ENCODE measurements around the gene FOXR2.

Gene FOXR2, protein sequence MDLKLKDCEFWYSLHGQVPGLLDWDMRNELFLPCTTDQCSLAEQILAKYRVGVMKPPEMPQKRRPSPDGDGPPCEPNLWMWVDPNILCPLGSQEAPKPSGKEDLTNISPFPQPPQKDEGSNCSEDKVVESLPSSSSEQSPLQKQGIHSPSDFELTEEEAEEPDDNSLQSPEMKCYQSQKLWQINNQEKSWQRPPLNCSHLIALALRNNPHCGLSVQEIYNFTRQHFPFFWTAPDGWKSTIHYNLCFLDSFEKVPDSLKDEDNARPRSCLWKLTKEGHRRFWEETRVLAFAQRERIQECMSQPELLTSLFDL

DNA sequence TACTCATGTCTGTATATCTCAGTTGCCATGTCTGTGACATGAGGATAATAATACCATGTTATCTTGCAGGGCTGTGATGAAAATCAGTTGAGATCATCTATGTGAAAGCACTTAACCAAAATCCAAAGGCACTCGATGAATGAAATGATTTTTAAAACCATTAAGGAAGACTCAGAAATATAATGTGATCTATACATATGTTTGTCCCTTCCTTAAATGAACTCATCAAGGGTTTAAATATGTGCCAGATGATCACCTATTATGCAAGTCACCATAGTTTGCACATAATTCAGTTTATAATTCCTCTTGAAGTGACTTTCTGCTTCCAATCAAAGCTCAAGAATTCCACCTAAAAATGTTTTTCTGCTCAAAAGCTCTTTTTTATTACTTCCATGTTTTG, at the start of gene FOXR2:
Gene FOXR2, plus strand, starts transcription at position 301 of the 400 bp plus-strand sequence. CDS start 312 bp downstream, outside the sequence.
- no peak for DNase-seq

DNA sequence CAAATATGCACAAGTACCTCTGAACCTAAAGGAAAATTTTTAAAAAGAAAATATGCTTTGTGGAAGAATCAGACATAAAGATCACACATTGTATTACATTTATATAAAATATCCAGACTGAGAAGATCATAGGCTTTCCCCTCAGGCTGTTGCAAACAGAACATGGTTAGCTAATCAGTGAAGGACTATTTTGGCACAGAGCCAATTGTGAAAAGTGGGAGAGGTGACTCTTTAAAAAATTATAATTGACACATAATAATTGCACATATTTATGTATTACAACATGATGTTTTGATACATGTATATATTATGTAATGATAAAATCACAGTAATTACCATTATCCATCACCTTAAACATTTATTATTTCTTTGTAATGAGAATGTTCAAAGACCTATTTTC, 44.1 kb upstream of the FOXR2 start:
- DNase-seq: no peak

DNA sequence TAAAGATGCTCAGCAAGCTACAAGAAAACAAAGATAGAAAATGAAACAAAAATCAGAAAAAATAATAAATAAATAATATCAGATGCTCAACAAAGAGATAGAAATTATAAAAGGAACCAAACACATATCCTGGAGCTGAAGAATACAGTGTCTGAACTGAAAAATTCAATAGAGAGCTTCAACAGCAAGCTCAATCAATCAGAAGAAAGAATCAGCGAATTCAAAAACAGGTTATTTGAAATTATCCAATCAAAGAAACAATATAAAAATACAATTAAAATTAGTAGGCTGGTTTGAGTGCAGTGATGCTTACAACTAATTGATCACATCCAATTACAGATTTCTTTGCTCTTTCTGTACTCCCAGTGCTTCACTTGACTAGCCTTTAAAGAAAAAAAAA, 40.8 kb upstream of the FOXR2 start:
- DNase-seq: no peak

DNA sequence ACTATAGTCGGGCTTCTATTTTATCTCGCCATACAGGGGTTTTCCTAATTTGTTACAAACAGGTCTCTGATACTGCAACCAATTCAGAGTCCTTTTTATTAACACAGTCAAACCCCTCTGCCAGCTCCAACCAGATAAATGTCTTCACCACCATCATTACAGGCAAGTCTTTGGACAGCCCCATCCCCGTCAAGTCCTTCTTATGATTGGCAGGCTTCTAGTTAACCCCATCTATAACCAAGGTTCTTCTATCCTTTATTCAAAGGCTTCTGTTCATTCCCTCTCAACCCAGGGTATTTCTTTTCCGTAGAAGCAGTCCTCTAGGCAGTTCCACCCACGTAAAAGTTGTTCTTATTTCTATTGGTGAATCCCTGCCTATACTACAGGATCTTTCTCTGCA, 29.9 kb upstream of the FOXR2 start:
- no peak for DNase-seq

DNA sequence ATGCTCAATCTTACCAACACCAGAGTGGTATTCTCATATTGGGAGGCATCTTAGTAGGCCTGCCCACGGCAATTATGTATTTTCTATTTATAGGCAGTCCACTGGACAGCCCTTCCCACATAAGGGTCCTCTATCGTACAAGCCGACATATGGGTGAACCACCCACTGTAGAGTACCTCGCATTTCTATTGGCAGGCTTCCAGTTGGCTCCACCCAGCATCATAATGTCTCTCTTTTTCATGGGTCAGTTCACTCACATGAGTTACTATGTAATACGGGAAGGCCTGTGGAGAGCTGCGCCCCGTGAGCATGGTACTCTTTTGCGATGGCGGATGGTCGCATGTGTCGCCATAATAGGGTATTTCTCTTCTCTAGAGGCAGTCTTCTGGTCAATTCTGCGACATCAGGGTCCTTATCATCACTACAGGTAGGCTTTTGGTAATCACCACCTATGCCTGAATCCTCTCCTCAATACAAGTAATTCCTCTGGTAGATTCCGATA, 29.4 kb upstream of the FOXR2 start:
- DNase-seq: no peak

DNA sequence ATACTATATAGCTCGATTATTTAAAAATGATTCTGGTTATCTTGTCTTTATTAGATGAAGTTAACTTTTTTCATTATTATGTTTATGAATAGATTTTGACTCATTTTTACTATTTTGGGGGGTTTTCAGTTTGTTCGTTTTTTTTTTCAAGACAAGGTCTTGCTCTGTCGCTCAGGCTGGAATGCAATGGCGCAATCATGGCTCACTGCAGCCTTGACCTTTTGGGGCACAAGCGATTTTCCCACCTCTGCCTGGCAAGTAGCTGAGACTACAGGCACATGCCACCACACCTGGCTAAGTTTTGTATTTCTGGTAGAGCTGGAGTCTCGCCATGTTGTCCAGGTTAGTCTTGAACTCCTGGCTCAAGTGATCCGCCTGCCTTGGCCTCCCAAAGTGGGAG, 24.9 kb upstream of the FOXR2 start:
- no peak for DNase-seq

DNA sequence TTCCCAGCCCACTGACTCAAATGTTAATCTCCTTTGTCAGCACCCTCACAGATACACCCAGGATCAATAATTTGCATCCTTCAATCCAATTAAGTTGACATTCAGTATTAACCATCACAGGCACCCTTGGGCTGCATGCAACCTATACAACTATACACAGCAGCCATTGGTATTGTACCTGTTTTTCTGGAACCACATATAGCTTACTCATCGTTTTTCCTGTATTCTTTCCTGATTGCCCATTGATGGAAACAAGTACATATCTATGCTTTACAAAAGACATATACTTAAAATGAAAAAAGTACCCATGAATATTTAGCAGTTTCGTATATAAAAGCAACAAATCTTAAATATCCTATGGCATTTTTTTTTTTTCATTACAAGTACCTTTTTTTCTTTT, 3.7 kb upstream of the FOXR2 start:
- DNase-seq: no peak

DNA sequence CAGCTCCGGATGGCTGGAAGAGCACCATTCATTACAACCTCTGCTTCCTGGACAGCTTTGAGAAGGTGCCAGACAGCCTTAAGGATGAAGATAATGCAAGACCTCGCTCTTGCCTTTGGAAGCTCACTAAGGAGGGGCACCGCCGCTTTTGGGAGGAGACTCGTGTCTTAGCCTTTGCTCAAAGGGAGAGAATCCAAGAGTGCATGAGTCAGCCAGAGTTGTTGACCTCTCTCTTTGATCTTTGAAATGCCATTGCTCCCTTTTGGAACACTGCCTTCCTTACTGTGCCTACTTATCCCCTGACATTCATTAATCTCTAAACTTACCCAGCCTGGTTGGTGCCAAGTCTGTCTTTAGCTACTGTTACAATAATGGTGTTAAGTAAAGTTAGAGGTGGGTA, 1.2 kb downstream of the FOXR2 start:
- DNase-seq: no peak

DNA sequence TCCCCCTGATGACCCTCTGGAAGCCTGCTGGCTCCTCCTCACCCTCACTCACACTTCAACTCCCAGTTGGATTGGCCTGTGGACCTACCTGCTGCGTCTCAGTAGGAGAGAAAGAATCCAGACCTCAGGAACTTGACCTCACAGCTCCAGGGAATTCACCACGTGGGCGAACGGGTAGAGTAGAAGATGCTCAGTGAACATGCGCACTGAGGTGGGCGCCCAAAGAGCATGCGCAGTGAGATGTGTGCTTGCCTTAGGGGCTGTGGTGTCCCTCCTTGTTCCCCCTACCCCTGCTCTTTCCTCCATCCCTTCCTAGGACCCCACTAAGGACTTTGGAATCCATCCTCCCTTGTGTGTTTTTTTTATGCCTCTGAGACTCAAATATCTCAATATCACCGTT, 12.9 kb downstream of the FOXR2 start:
- DNase-seq: no peak

DNA sequence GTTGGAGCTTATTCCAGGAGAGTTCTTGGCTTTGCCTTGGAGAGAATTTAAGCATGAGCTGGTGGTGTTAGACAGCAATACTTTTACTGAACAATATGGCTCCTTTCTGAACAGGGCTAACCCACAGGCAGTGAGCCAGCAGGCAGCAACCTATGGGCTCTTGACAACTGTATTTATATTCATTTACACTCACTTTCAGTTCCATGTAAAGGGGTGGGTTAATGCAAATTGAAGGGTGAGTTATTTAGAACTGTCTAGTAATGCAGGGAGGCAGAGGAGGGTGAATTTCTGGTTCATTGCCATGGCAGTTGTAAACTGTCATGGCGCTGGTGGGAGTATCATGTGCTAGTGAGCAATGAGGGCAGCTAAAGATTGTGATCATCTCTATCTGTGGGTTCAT, 15.7 kb downstream of the FOXR2 start:
- no peak for DNase-seq

DNA sequence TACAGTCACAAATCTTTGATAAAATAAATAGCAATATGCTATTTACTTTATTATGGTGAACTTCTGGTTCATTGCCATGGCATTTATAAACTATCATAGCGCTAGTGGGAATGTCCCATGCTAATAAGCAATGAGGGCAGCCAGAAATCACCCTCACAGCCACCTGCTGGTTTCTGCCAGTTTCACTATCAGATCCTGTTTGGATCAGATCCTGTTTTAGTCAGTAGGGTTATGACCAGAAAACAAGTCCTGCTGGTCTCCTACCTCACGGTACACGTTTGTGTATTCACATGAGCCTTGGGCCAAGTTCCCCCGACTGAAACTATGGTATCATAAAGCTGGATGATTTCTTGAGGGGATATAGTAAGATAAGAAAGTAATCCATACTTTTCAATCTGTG, 17.7 kb downstream of the FOXR2 start:
- no peak for DNase-seq

DNA sequence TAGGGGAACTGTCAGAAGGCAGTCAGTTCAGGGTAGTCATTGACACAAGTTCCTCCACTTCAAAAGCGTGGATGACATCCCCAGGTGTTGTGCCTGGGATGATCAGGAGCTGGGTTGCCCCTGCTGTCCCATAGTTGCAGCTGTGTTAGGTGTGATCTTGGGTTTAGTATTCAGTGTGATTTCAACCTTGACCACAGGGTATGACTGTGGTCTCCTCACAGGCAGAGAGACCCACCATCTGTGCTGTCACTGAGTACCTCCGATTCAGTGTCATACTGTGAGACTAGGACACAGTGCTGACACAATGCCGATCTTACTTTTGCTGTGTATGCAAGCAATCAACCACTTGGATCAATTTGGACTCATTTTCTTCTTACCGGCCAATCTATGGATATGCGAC, 25.2 kb downstream of the FOXR2 start:
- no peak for DNase-seq

DNA sequence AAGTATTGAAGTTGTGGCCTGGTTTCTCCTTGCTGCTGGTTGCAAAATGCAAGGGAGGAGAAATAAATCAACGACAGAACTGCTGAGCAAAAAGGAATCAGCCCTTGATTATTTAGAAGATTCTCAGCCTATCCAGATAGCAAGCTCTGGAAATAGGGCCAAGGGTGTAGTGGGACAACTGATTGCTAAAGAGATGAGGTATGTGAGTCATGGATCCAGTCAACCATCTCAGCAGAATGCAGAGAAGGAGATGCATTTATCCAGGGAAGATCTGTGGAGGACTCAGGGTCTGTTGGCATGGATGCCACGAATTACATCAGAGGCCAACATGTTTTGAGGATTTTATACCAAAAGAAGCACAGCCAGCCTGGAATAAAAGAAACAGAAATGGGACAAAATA, 36.7 kb downstream of the FOXR2 start:
- DNase-seq: no peak

DNA sequence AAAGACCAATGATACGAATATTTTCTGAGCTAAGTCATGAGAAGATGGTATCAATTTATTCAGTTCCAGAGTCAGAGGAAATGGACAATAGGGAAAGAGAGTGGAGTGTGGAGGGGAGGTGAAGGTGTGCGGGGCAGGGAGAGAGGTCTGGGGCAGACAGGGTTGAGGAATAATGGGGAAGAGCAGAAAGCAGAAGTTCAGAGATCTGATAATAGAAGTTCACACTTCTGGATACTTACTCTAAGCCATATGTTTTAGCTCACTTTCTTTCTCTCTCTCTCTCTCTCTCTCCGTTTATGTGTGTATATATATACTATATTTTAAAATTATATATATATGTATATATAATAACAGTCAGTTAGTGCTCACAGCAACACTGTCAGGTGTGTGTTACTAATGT, 40.4 kb downstream of the FOXR2 start:
- DNase-seq: no peak

DNA sequence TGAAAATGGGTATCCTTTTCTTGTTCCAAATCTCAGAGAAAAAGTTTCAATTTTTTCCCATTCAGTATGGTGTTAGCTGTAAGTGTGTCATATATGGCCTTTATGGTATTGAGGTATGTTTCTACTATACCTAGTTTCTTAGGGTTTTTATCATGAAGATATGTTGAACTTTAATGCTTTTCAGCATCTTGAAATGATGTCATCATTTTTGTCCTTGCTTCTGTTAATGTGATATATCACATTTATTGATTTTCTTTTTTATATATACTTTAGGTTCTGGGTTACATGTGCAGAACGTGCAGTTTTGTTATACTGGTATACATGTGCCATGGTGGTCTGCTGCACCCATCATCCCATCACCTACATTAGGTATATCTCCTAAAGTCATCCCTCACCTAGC, 44.9 kb downstream of the FOXR2 start:
- DNase-seq: no peak

Measured in stimulated activated CD8-positive, alpha-beta memory T cell treated with anti-CD3 and anti-CD28 coated beads, Interleukin-4, amount 100 ng/mL, for 48 hours (primary cell).